Body of pancreas (tissue), 4 donors: ENCODE data around the gene NRCAM. TPM values are rescaled to one million over a fixed set of nuclear protein-coding genes. Genes with fewer than 3 reads are reported as not detected.

Experiments
- ATAC-seq: fragments of 150-250 bp; one replicate; pipeline ENCODE4 v1.9.1; 2016
- DNase-seq, 4 donors: peaks; one replicate each; pipeline ENCODE4 v3.0.0-alpha.2; 2019
- H3K27ac ChIP-seq, 4 donors: fragments of 200-600 bp; sonication (generic); 1 replicate in 3 of 4; 2 replicates in 1 of 4; pipeline versions ENCODE4 v1.5.1 to v1.6.1; 2016 to 2019; ENCODE audit warnings: mild to moderate bottlenecking in 1 of 4, mixed read lengths in 1 of 4, moderate library complexity in 1 of 4
- H3K27me3 ChIP-seq, 2 donors: fragments of 200-600 bp; sonication (generic); one replicate each; pipeline ENCODE4 v1.6.0; 2016; ENCODE audit warnings: mild to moderate bottlenecking in 1 of 2
- H3K36me3 ChIP-seq, 2 donors: fragments of 200-600 bp; sonication (generic); replicated peaks in 1 of 2; 2 replicates each; pipeline ENCODE4 v1.5.1; 2016; ENCODE audit warnings: low read depth in 2 of 2; ENCODE audit not compliant: insufficient read depth in 1 of 2
- H3K4me1 ChIP-seq: fragments of 200-600 bp; sonication (generic); one replicate; pipeline ENCODE4 v1.6.0; 2016
- H3K4me3 ChIP-seq, 2 donors: fragments of 200-600 bp; sonication (generic); 1 replicate in 1 of 2; 2 replicates in 1 of 2; pipeline ENCODE4 v1.5.1; 2016 to 2019
- H3K9me3 ChIP-seq, 3 donors: fragments of 200-600 bp; sonication (generic); 1 replicate in 2 of 3; 2 replicates in 1 of 3; pipeline ENCODE4 v1.5.1; 2016
- POLR2A ChIP-seq, 3 donors: fragments of 450-650 bp; IDR thresholded peaks; one replicate each; pipeline ENCODE4 v1.6.1; 2016; ENCODE audit warnings: antibody characterized with exemption in 3 of 3, mild to moderate bottlenecking in 2 of 3
- WGBS, 2 donors: methylation state at CpG; one replicate each; pipeline ENCODE4 v1.1.5; 2017; 5-methylcytosine and 5-hydroxymethylcytosine counted together
- intact Hi-C: fragments of 100-400 bp; cut with DNase I; formaldehyde crosslinking; loops from one replicate; pipeline ENCODE4 v1.15.1; 2023
- total RNA-seq, 2 donors: library from RNA; depleted of rRNA; stranded (reverse); fragments of >200 nt; gene quantifications; one replicate each; pipeline ENCODE4 v1.1.0, GENCODE V29; 2016
- TF ChIP-seq, protein P1 (sequence below), 7 experiments: fragments of 450-650 bp in 4 of 7; fragments of 200-600 bp in 3 of 7; sonication (generic) in 3 of 7; IDR thresholded peaks; one replicate each; pipeline ENCODE4 v1.5.1; 2016 to 2019; ENCODE audit warnings: antibody characterized with exemption in 7 of 7

Gene NRCAM
- total RNA-seq, 2 donors from 2014 or later, result 39.4 to 49.8 TPM

DNA sequence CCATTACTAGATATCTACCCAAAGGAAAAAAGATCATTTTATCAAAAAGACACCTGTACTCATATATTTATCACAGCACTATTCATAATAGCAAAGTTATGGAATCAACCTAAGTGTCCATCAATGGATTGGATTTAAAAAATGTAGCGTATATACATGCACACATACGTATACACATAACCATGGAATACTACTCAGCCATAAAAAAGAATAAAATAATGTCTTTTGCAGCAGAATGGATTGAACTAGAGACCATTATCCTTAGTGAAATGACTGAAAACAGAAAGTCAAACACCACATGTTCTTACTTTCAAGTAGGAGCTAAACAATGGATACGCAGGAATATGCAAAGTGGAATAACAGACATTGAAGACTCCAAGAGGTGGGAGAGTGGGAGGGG is 168.4 kb downstream of the NRCAM start:
- TF ChIP-seq, protein P1, sequence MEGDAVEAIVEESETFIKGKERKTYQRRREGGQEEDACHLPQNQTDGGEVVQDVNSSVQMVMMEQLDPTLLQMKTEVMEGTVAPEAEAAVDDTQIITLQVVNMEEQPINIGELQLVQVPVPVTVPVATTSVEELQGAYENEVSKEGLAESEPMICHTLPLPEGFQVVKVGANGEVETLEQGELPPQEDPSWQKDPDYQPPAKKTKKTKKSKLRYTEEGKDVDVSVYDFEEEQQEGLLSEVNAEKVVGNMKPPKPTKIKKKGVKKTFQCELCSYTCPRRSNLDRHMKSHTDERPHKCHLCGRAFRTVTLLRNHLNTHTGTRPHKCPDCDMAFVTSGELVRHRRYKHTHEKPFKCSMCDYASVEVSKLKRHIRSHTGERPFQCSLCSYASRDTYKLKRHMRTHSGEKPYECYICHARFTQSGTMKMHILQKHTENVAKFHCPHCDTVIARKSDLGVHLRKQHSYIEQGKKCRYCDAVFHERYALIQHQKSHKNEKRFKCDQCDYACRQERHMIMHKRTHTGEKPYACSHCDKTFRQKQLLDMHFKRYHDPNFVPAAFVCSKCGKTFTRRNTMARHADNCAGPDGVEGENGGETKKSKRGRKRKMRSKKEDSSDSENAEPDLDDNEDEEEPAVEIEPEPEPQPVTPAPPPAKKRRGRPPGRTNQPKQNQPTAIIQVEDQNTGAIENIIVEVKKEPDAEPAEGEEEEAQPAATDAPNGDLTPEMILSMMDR (IDR thresholded peaks at IDR 0.05), result no peak
- no peak for TF ChIP-seq POLR2A (IDR thresholded peaks at IDR 0.05)
- ATAC-seq (no peak), DNase-seq (no peak)
- H3K9me3 ChIP-seq, result no peaks in the 10 kb centered on the region
- no peaks in the 10 kb centered on the region for H3K36me3 ChIP-seq
- peaks cover 27% of the 10 kb centered on the region for H3K4me1 ChIP-seq
- no peak overlapping the region for H3K4me3 ChIP-seq
- intact Hi-C loops, result no loop called here
- 95 to 98% methylated on average over 3 of the region's 3 CpGs for WGBS, 2 donors
- no peaks in the 10 kb centered on the region for H3K27me3 ChIP-seq
- no peak overlapping the region for H3K27ac ChIP-seq

DNA sequence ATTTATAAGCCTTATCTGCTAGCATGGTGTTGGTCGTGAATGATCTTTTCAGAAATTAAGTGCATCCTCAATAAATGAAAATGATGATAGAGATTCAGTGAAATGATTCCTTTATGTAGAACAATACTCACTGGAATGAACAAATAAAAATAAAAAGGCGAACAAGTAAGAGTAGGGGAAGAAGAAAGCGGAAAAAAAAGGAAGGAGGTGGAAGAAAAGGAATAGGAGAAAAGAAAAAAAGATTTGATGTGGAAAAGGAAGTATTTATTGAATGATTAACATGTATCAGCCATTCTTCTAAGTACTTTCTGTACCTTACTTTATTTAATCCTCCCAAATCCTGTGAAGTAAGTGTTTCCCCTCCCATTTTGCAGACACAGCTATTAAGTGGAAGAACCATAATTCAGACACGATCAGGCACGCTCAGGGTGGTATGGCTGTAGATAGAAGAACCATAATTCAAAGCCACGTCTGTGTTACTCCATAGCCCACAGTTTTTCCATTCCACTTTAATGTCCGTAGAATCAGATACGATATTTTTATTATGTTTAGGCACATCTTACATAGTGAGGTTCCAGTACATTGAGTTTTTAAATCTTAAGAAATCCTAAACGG is 169.8 kb downstream of the NRCAM start:
- intact Hi-C loops, result no loop called here
- no peaks in the 10 kb centered on the region for H3K27me3 ChIP-seq
- no peak for TF ChIP-seq POLR2A (IDR thresholded peaks at IDR 0.05)
- TF ChIP-seq, protein P1 (IDR thresholded peaks at IDR 0.05), result no peak
- H3K36me3 ChIP-seq, result no peaks in the 10 kb centered on the region
- no peak overlapping the region for H3K27ac ChIP-seq
- ATAC-seq (no peak), DNase-seq (no peak)
- H3K9me3 ChIP-seq, result no peaks in the 10 kb centered on the region
- no peak overlapping the region for H3K4me3 ChIP-seq
- 90 to 93% methylated on average over 9 of the region's 9 CpGs for WGBS, 2 donors
- peaks cover 29% of the 10 kb centered on the region for H3K4me1 ChIP-seq

DNA sequence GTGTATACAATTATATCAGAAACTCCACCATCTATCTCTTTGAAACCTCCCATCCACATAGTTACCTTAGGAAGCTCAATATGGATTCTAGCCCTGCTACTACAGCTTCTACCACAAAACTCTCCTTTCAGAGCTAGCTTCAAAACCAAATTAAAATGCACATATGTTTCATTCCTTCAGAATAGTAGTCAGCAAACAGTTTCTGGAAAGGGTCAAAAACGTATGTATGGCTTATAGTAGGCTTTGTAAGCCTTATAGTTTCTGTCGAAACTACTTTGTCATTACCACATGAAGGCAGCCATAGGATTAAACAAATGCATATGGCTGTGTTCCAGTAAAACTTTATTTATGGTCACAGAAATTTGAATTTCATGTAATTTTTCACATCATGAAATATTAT is 170.5 kb downstream of the NRCAM start:
- Histone ChIP-seq H3K9me3 (no peaks in the 10 kb centered on the region), H3K36me3 (no peaks in the 10 kb centered on the region), H3K4me1 (peaks cover 23% of the 10 kb centered on the region), H3K27me3 (no peaks in the 10 kb centered on the region), H3K4me3 (no peak overlapping the region), H3K27ac (no peak overlapping the region)
- WGBS, 2 donors, result 86 to 90% methylated on average over 2 of the region's 2 CpGs
- no peak for ATAC-seq
- intact Hi-C loops, result no loop called here
- no peak for TF ChIP-seq POLR2A (IDR thresholded peaks at IDR 0.05)
- TF ChIP-seq, protein P1 (IDR thresholded peaks at IDR 0.05), result no peak
- no peak for DNase-seq

DNA sequence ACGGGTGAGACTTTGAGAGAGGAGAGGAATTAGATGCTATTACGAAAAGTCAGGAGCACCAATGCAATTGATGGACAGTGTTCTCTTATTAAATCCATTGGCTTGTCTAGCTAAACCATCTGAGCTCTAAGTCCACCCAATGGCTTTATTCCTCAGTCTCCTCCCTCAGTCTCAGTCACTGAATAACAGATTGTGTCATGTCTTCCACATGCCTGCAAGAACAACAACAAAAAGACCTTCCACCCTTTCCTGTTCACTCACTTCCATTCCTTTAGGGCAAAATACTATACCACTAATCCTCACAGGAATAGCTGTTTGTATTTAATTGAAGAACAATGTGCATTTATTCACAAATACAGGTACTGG is 171.2 kb downstream of the NRCAM start:
- no peak overlapping the region for H3K27ac ChIP-seq
- DNase-seq (no peak), ATAC-seq (no peak)
- TF ChIP-seq, protein P1 (IDR thresholded peaks at IDR 0.05), result no peak
- no peak for TF ChIP-seq POLR2A (IDR thresholded peaks at IDR 0.05)
- no peaks in the 10 kb centered on the region for H3K9me3 ChIP-seq
- H3K4me1 ChIP-seq, result peaks cover 21% of the 10 kb centered on the region
- no peak overlapping the region for H3K4me3 ChIP-seq
- H3K36me3 ChIP-seq, result no peaks in the 10 kb centered on the region
- no peaks in the 10 kb centered on the region for H3K27me3 ChIP-seq
- 85 to 87% methylated on average over 2 of the region's 2 CpGs for WGBS, 2 donors
- intact Hi-C loops, result no loop called here

DNA sequence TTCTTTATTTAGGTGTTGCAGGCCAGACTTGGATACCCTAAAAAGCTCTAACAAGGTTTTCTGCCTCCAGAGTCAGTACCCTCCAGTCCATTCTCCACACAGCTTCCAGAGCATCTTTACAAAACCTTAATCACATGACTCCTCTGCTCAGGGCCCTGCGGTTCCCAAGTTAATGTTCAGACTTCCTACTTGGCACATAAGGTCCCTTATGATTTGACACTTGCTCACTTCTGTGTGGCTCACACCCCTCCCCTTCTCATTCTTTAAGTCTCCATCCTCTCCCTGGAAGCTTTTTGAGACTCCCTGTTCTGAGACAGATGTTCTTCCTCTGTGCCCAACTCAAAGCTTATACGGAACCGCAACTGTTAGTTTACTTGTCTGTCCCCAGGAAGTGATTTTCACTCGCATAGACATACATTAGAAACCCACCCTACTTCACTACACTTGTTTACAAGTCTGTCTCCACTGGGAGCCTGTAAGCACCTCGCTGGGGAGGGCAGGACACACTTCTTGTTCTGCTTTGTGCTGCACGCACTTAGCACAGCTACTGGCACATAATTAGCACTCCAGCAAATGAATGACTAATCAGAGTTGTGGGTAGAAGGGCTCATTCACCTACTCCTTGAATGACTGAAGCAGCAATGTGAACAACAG is 171.8 kb downstream of the NRCAM start:
- H3K4me3 ChIP-seq, result no peak overlapping the region
- H3K36me3 ChIP-seq, result no peaks in the 10 kb centered on the region
- ATAC-seq (no peak), DNase-seq (no peak)
- peaks cover 20% of the 10 kb centered on the region for H3K4me1 ChIP-seq
- no peaks in the 10 kb centered on the region for H3K27me3 ChIP-seq
- no peaks in the 10 kb centered on the region for H3K9me3 ChIP-seq
- intact Hi-C loops, result no loop called here
- TF ChIP-seq, protein P1 (IDR thresholded peaks at IDR 0.05), result no peak
- no peak for TF ChIP-seq POLR2A (IDR thresholded peaks at IDR 0.05)
- H3K27ac ChIP-seq, result no peak overlapping the region
- WGBS, 2 donors, result 77 to 87% methylated on average over 6 of the region's 6 CpGs
